Middle frontal gyrus (tissue), 1 donor: ENCODE data around the gene CCDC88C.
A peak's percentile ranks its signal among the peaks of the same experiment; 100 is the strongest.
"Not testable (repeated sequence)": the region's sequence is repeated elsewhere in the genome, so short reads cannot be mapped to it uniquely, and the experiment has no call there.

Experiments used
- DNase-seq: peaks from one replicate; pipeline ENCODE4 v3.0.0-alpha.2; 2015; ENCODE audit warnings: low spot score; ENCODE audit errors: extremely low spot score

The CCDC88C gene

DNA sequence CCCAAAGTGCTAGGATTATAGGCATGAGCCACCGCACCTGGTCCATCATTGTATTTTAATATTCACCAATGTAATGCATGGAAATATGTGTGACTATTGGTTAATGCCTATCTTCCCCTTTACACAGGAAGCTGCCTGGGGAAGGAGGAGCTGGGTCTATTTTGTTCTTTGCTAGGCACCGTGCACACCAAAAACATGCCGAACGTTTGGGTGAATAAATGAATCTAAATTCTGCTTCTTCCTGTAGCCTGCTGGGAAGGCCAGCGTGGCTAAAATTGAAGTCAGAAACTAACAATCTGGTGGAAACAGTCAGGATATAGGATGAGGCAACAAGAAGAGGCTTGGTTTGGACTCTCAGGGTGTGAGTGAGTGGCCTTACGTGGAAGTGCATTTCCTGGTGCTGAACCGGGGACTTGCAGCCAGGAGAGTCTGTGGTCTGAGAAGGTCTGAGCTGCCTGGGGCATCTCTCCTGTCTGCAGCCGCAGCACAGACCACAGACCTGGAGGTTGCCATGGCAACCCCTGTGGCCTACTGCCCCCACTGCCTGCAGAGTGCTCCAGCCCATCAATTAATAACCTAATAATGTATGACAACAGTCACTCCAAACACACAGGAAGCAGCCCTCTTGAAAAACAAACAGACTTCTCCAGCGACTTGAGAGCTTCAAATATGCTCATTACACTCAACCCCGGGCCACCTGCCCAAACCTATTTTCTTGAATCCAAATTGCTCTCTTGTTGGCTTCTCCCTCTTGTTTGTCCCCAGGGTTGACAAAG lies 167.6 kb downstream of the CCDC88C start:
- no peak for DNase-seq

DNA sequence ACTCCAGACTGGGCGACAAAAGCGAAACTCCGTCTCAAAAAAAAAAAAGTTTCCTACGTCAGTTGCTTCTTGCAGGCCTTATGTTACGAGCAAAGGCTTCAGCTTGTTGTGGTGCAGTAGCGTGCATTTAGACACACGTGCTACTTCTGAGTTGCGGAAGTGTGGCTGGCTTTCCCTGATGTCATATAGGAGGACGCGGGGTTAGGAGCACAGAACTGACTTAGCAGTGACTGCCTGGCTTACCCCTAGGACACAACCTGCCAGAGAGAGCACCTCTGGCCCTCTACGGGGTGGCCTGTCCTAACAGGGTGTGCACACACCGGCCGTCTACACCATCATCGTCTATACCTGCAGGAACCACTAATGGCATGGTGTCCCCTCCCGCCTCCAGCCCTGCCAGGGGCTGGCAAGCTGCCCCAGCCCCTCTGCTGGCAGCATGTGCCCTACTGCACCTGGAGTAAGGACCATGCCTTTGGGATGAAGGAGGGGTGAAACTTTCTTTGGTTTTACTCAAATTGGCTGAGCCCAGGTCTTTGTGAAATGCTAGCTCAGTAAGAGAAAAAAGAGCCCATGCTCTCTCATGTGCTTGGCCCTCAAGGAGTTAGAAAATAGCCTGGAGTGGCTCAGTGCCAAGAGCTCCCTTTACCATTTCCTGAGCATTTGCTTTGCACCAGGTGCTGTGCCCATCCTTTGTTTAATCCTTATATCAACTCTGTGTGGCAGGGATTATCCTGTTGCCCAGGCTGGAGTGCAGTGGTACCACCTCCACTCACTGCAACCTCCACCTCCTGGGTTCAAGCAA lies 171.4 kb downstream of the CCDC88C start:
- DNase-seq = no peak

- not testable (repeated sequence) for DNase-seq
These were observed 172.0 kb downstream of the CCDC88C start for GRCh38 chr14:91245616-91246015.

DNA sequence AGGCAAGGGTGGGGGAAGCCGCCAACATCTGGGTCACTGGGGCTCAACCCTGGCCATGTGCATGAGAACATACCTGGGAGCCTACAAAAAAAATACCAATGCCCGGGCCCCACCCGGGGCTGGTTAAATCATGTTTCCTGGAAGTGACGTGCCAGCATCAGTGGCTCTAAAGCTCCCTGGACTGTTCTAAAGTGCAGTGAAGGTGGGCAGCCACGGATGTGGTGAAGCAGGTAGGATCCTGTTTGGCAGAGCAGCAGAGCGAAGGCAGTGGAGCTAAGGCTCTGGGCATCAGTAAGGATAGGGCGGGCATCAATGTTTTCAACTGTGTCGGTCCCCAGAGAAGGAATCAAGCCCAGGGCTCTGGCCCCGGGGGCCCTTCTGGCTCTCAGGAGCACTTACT lies 172.6 kb downstream of the CCDC88C start:
- DNase-seq = no peak

- peak; percentile 42 for DNase-seq
These were observed 173.1 kb downstream of the CCDC88C start, which contains the start of gene GPR68 for GRCh38 chr14:91244501-91244901. Gene GPR68 (minus strand): TSS chr14:91244704. CDS start chr14:91235050, 9,654 bp downstream.

- DNase-seq = no peak
These were observed 174.5 kb downstream of the CCDC88C start for GRCh38 chr14:91243074-91243471.

GRCh38 chr14:91242635-91243034 lies 175.0 kb downstream of the CCDC88C start:
- no peak for DNase-seq

GRCh38 chr14:91241863-91242262 lies 175.8 kb downstream of the CCDC88C start:
- DNase-seq = no peak

- DNase-seq = no peak
These were observed 179.0 kb downstream of the CCDC88C start for GRCh38 chr14:91238661-91239060.

DNA sequence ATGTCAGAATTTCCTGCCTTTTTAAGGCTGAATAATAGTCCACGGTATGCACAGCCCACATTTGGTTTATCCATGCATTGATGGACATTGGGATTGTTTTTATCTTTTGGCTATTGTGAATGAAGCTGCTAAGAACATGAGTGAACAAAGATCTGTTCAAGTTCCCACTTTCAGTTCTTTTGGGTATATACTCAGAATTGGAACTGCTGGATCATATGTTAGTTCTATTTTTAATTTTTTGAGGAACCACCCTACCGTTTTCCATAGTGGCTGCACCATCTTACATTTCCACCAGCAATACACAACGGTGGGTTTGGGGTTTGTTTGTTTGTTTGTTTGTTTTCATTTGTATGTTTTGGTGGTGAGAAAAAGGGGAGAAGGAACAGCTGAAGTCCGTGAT lies 179.5 kb downstream of the CCDC88C start:
- DNase-seq = no peak

GRCh38 chr14:91237219-91237618 lies 180.4 kb downstream of the CCDC88C start:
- DNase-seq = no peak

GRCh38 chr14:91235841-91236240 lies 181.8 kb downstream of the CCDC88C start:
- DNase-seq = no peak

DNA sequence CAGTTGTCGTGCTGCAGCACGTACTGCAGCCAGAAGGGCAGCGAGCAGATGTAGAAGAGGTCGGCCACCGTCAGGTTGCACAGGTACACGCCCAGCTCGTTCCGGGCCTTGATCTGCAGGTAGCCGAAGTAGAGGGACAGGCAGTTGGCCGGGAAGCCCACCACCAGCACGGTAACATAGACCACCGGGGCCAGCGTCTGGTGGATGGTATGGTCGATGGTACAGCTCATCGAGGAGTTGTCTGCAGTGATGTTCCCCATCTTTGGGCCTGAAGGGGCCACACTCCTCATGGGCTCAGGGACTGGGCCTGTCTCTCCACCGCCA lies 182.9 kb downstream of the CCDC88C start:
- no peak for DNase-seq

DNA sequence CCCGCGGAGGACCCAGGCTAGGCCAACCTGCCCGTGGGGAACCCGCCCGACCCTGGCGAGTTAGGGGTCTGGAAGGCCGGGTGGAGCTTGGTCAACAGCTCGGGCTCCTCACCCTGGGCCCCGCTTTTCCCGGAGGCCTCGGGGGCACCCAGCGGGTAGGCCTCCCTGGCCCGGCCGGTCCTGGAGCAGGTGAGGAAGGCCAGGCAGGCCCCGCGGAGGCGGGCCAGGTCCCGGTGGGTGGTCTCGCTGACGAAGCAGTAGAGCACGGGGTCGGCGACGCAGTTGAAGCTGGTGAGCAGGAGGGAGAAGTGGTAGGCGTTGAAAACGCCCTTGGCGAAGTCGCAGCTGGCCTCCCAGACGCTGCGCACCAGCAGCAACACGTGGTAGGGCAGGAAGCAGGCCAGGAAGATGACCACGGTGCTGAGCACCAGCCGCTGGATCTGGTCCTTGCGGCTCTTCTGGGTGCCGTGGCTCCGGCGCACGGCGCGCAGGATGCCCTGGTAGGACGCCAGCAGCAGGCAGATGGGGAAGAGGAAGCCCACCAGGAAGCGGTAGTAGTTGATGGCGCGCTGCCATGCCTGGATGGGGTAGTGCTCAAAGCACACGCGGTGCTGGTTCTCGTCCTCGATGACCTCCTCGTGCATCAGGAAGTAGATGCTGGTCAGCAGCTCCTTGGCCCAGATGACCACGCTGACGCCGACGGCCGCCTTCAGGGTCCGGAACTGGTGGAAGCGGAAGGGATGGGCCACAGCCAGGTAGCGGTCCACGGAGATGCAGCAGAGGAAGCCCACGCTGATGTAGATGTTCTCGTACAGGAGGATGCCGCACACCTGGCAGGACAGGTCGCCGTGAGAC lies 183.5 kb downstream of the CCDC88C start:
- DNase-seq = no peak

DNA sequence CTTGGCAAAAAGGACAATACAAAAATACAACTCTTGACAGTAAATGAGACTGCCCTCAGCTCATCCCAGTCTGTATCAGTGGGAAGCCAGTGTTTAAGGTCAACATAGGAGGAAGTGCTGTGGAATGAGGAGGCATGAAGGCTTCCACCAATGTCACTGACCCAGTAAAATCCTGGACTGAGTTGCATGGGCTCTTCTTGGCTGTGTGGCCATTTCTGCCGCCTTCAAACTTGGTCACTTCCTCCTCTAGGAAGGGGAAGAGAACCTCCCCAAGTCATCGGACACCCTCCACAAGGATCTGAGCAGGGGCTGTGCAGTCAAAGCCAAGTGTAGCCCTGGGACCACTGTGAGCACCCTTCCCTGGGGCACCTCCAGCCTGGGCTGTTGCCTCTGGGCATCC lies 185.0 kb downstream of the CCDC88C start:
- DNase-seq = no peak

- DNase-seq = no peak
These were observed 185.6 kb downstream of the CCDC88C start for GRCh38 chr14:91232052-91232451.

- no peak for DNase-seq
These were observed 186.2 kb downstream of the CCDC88C start for GRCh38 chr14:91231446-91231845.

DNA sequence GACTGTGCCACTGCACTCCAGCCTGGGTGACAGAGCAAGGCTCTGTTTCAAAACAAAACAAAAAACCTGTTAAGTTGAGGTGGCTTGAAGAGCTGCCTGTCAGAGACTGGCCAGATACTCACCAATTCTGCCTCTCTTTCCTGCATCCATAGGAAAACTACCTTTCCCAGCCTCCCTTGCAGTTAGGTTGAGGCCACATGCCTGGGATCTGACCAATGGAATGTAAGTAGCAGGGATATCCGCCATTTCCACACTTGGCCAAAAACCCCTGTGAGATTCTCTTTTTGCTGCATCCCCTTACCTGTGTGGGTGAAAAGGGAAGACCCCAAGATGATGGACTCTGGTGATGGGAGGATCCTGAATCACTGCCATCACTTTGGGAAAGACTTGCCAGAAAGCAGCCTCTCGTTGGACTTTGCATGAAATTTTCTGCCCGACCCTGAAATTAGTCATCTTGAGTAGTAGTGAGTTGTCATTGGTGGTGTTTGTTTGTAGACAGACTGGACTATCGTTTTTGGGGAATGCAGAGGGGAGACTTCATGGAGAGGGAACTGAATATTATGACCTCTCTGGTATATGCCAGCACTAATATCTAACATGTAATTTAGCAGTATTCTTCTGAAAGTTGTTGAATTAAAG lies 187.1 kb downstream of the CCDC88C start:
- DNase-seq = no peak

- no peak for DNase-seq
These were observed 187.8 kb downstream of the CCDC88C start for GRCh38 chr14:91229743-91230200.

DNA sequence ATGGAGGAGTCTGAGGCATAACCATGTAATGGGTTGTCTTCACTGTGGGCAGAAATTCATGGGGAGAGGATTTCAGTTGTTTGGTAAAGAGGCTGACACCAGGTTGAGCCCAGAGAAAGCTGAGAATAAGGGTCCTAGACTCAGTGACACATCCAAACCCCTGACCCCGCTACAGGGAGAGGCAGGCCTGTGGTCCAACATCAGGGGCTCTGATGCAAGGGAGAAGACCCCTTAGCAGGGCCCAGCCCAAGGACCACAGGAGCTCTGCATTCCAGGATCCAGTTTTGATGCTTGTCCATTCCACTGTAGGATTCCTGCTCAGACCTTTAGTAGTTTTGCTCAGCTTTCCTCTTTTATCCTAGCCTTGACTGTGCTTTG lies 188.6 kb downstream of the CCDC88C start:
- DNase-seq = no peak
